ENCODE results near the gene RAB13. TPM values are rescaled to one million over a fixed set of nuclear protein-coding genes. Genes with fewer than 3 reads are reported as not detected.

The RAB13 gene
- total RNA-seq, 1 experiment from 2014 or later: 122 TPM

DNA sequence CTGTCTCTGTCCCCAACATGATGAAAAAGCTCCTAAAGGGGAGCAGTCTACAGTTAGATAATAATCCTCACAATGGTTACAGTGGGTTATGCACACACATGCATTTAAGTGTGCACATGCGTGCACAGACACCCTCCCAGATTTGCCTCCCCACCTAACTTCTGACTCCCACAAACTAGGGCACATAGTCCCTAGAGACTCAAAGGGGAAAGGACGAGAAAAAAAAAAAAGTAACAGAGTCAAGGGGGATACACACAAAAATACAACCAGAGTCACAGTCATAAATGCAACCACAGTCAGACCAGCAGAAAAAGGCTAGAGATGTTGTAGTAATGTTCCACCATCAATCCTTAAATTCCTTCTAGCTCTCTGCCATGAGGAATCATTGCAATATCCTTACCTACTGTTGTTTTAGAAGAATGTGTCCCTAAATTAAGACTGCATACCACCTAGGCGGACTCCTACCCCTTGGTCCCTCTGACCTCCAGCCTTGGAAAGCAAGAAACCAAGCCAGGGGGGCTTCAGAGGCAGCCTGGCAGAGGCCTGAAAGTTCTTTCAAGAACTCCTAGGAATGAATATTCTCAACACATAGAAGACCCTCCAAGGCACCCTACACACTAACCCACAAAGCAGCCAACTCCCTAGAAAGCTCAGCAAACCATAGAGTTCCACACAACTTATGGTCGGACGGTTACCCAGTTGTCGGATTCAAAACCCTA lies 29.0 kb downstream of the RAB13 start:
- no peak overlapping the region for H2AK5ac ChIP-seq (ENCODE audit: insufficient read length, low read length)
- H2BK5ac ChIP-seq (ENCODE audit: insufficient read length, low read length): no peak overlapping the region
- no peak overlapping the region for H3K4ac ChIP-seq (ENCODE audit: low read depth, low read length)
- WGBS (ENCODE audit: extremely low coverage, insufficient read length, low lambda C conversion rate): no CpG with 5 or more reads among the region's 6 CpGs
- no peak overlapping the region for H3K18ac ChIP-seq (ENCODE audit: insufficient read length, low read depth, low read length)
- no peak overlapping the region for H2AFZ ChIP-seq (ENCODE audit: low read length)
- peaks cover 37% of the 10 kb centered on the region for H3K79me2 ChIP-seq (ENCODE audit: insufficient read depth, low read length)
- peak overlapping the region; percentile 93 for H3K9ac ChIP-seq (ENCODE audit: extremely low read depth, insufficient read length, low read length)
- H3K23me2 ChIP-seq (ENCODE audit: insufficient read length, low read depth, low read length, poor library complexity, severe bottlenecking): peaks cover 12% of the 10 kb centered on the region
- H3K4me2 ChIP-seq (ENCODE audit: insufficient read depth, insufficient read length, low read length): peak overlapping the region; percentile 98
- H3K9me3 Mint-ChIP-seq: no peaks in the 10 kb centered on the region
- no peak overlapping the region for H3K27ac ChIP-seq (ENCODE audit: insufficient read length, low read depth, low read length)
- TF ChIP-seq, protein P1, sequence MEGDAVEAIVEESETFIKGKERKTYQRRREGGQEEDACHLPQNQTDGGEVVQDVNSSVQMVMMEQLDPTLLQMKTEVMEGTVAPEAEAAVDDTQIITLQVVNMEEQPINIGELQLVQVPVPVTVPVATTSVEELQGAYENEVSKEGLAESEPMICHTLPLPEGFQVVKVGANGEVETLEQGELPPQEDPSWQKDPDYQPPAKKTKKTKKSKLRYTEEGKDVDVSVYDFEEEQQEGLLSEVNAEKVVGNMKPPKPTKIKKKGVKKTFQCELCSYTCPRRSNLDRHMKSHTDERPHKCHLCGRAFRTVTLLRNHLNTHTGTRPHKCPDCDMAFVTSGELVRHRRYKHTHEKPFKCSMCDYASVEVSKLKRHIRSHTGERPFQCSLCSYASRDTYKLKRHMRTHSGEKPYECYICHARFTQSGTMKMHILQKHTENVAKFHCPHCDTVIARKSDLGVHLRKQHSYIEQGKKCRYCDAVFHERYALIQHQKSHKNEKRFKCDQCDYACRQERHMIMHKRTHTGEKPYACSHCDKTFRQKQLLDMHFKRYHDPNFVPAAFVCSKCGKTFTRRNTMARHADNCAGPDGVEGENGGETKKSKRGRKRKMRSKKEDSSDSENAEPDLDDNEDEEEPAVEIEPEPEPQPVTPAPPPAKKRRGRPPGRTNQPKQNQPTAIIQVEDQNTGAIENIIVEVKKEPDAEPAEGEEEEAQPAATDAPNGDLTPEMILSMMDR (conservative IDR thresholded peaks at IDR 0.05): no peak
- no peak overlapping the region for H2BK12ac ChIP-seq (ENCODE audit: insufficient read length, low read depth, low read length)
- no peak for DNase-seq
- H4K20me1 ChIP-seq (ENCODE audit: control insufficient read depth, insufficient read depth, insufficient read length): no peaks in the 10 kb centered on the region
- no peak overlapping the region for H4K8ac ChIP-seq (replicated peaks; ENCODE audit: insufficient read length, low read depth, low read length)
- H3K27ac Mint-ChIP-seq: peak overlapping the region; percentile 95 to 99 (median 99)
- no peak overlapping the region for H4K91ac ChIP-seq (ENCODE audit: insufficient read length, low read depth, low read length)
- H3K27me3 ChIP-seq (ENCODE audit: insufficient read depth, low read length): no peaks in the 10 kb centered on the region
- peaks cover 35 to 38% of the 10 kb centered on the region in 2 experiments for H3K4me1 Mint-ChIP-seq
- peaks cover 32 to 48% (median 34%) of the 10 kb centered on the region in 3 experiments for H3K36me3 Mint-ChIP-seq (ENCODE audit: insufficient read depth in 1 of 3, low read depth in 3 of 3)
- no peaks in the 10 kb centered on the region for H3K9me3 ChIP-seq (ENCODE audit: control insufficient read depth, low read depth, low read length)
- peaks cover 18% of the 10 kb centered on the region for H3K79me1 ChIP-seq (ENCODE audit: insufficient read depth, low read depth, low read length, poor library complexity, severe bottlenecking)
- H3K4me3 Mint-ChIP-seq: peak overlapping the region; percentile 99 to 100
- H3K56ac ChIP-seq (ENCODE audit: insufficient read length, low read depth, low read length): no peak overlapping the region
- H2BK120ac ChIP-seq (ENCODE audit: low read depth, low read length, poor library complexity, severe bottlenecking): no peak overlapping the region
- no peak overlapping the region for H3K23ac ChIP-seq (ENCODE audit: insufficient read length, low read depth, low read length)
- no peaks in the 10 kb centered on the region for H3K27me3 Mint-ChIP-seq (ENCODE audit: low read depth)
- H2BK20ac ChIP-seq (ENCODE audit: low read depth, low read length, poor library complexity, severe bottlenecking): no peak overlapping the region
- H3T11ph ChIP-seq (ENCODE audit: low read length): no peak overlapping the region
- H2BK15ac ChIP-seq (ENCODE audit: low read depth, low read length): no peak overlapping the region
- peak overlapping the region; percentile 23; the same call in 1 of the 2 replicates for H3K14ac ChIP-seq (ENCODE audit: insufficient read depth, low read length)
- no peak overlapping the region for H4K5ac ChIP-seq (ENCODE audit: insufficient read length, low read depth, low read length)
- H3K4me1 ChIP-seq (ENCODE audit: insufficient read depth, low read length): no peaks in the 10 kb centered on the region

All from H9 (cell line).